Glutamatergic neuron (in vitro differentiated cells): Measurements from ENCODE around the gene AP1S3. TPM values are rescaled to one million over a fixed set of nuclear protein-coding genes. Genes with fewer than 3 reads are reported as not detected.

Source experiments
- DNase-seq: peaks from one replicate; pipeline ENCODE4 v3.0.0; 2022
- H3K27ac Mint-ChIP-seq: one replicate; pipeline ENCODE4 v1.8.0; 2020; ENCODE audit warnings: mild to moderate bottlenecking, mixed read lengths, inconsistent platforms; ENCODE audit not compliant: unreplicated experiment
- H3K27me3 Mint-ChIP-seq: one replicate; pipeline ENCODE4 v1.8.0; 2020; ENCODE audit warnings: mild to moderate bottlenecking, moderate library complexity, mixed read lengths, inconsistent platforms; ENCODE audit not compliant: unreplicated experiment
- H3K36me3 Mint-ChIP-seq: one replicate; pipeline ENCODE4 v1.8.0; 2020; ENCODE audit warnings: mild to moderate bottlenecking, mixed read lengths, inconsistent platforms; ENCODE audit not compliant: unreplicated experiment
- H3K4me1 Mint-ChIP-seq: one replicate; pipeline ENCODE4 v1.8.0; 2020; ENCODE audit warnings: mild to moderate bottlenecking, low read depth, mixed read lengths, inconsistent platforms; ENCODE audit not compliant: unreplicated experiment
- H3K4me3 Mint-ChIP-seq: one replicate; pipeline ENCODE4 v1.8.0; 2020; ENCODE audit warnings: mild to moderate bottlenecking, mixed read lengths, inconsistent platforms; ENCODE audit not compliant: unreplicated experiment
- H3K9me3 Mint-ChIP-seq: one replicate; pipeline ENCODE4 v1.8.0; 2020; ENCODE audit warnings: mild to moderate bottlenecking, moderate library complexity, mixed read lengths, inconsistent platforms; ENCODE audit not compliant: unreplicated experiment
- CTCF ChIP-seq: fragments of 200-600 bp; sonication (generic); IDR thresholded peaks from one replicate; pipeline ENCODE4 v1.5.0; 2021; ENCODE audit not compliant: partially characterized antibody, unreplicated experiment
- total RNA-seq: library from RNA; stranded (reverse); fragmentation: NEBNext Ultra II Directional; extraction: Animal tissue kit (Norgen Biotek cat#: 25700); gene quantifications from one replicate; pipeline ENCODE4 v1.2.1, GENCODE V29; 2021; ENCODE audit not compliant: unreplicated experiment

The AP1S3 gene
- total RNA-seq, 1 donor from 2014 or later: 3.1 TPM

GRCh38 chr2:223835701-223836532, 1.5 kb downstream of the AP1S3 start:
- Mint-ChIP-seq H3K9me3 (peaks cover 5% of the 10 kb centered on the region), H3K36me3 (no peaks in the 10 kb centered on the region), H3K4me1 (no peaks in the 10 kb centered on the region), H3K27ac (no peak overlapping the region), H3K4me3 (peak overlapping the region; percentile 94), H3K27me3 (peaks cover 2% of the 10 kb centered on the region)
- no peak for DNase-seq
- TF ChIP-seq CTCF: no peak

- no peak for TF ChIP-seq CTCF
- Mint-ChIP-seq H3K27ac (no peak overlapping the region), H3K36me3 (no peaks in the 10 kb centered on the region), H3K27me3 (peaks cover 2% of the 10 kb centered on the region), H3K9me3 (peaks cover 5% of the 10 kb centered on the region), H3K4me3 (no peak overlapping the region), H3K4me1 (no peaks in the 10 kb centered on the region)
- no peak for DNase-seq
These were observed 3.0 kb downstream of the AP1S3 start for GRCh38 chr2:223834431-223834830.

DNA sequence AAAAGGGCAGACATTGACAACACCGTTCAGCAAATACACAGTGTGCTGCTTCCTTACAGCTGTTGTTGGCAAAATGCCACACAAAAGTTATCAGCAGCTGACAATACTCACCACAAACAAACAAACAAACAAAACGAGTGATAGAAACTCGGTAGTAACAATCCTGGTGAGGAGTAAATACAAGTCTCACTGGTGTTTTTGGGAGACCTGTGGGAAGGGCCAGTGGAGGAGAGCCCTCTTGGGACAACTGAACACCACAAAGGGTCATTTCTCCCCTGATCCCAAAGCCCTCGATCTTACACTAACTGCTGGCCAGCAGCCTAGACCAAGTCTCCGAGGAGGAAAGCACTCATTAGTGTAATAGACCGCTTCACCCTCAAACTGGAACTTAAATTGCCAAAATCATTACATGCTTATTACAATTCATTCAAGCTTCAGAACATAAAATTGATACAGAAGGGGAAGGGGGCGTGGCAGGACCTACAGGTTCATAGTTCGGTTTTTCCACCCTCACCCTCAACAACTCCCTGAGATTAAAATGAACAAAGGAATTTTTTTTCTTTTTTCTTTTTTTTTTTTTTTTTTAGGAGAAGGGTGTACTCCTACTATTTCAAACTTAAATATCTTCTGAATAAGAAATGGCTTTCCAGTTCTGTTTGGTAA, 5.0 kb downstream of the AP1S3 start:
- Mint-ChIP-seq H3K36me3 (no peaks in the 10 kb centered on the region), H3K9me3 (peaks cover 2% of the 10 kb centered on the region), H3K27ac (no peak overlapping the region), H3K4me1 (no peaks in the 10 kb centered on the region), H3K4me3 (no peak overlapping the region), H3K27me3 (no peaks in the 10 kb centered on the region)
- no peak for TF ChIP-seq CTCF
- DNase-seq: no peak

GRCh38 chr2:223829128-223829527, 8.3 kb downstream of the AP1S3 start:
- DNase-seq: no peak
- Mint-ChIP-seq H3K27ac (no peak overlapping the region), H3K4me1 (no peaks in the 10 kb centered on the region), H3K27me3 (peaks cover 3% of the 10 kb centered on the region), H3K9me3 (peaks cover 2% of the 10 kb centered on the region), H3K4me3 (no peak overlapping the region), H3K36me3 (no peaks in the 10 kb centered on the region)
- TF ChIP-seq CTCF: no peak

DNA sequence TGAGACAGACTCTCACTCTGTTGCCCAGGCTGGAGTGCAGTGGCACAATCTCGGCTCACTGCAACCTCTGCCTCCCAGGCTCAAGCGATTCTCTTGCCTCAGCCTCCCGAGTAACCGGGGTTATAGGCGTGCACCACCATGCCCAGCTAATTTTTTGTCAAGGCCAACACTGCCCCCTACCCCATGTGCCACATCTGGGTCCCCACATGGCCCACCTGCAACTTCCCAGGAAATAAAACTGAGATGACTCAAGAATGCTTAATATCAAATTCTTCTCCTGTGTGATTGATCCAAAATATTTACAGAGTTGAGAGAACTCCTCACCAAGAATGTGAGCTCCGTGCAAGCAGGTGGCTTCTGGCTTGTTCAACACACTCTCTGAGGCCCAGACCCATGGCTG, 9.1 kb downstream of the AP1S3 start:
- H3K4me1 Mint-ChIP-seq: no peaks in the 10 kb centered on the region
- H3K27me3 Mint-ChIP-seq: peaks cover 3% of the 10 kb centered on the region
- no peak for DNase-seq
- no peak for TF ChIP-seq CTCF
- H3K36me3 Mint-ChIP-seq: no peaks in the 10 kb centered on the region
- H3K4me3 Mint-ChIP-seq: no peak overlapping the region
- H3K27ac Mint-ChIP-seq: no peak overlapping the region
- H3K9me3 Mint-ChIP-seq: peaks cover 2% of the 10 kb centered on the region
